ENCODE data around the gene SOX8. TPM values are rescaled to one million over a fixed set of nuclear protein-coding genes. Genes with fewer than 3 reads are reported as not detected.

The SOX8 gene
- total RNA-seq, 1 experiment from 2014 or later, result 1.2 TPM

DNA sequence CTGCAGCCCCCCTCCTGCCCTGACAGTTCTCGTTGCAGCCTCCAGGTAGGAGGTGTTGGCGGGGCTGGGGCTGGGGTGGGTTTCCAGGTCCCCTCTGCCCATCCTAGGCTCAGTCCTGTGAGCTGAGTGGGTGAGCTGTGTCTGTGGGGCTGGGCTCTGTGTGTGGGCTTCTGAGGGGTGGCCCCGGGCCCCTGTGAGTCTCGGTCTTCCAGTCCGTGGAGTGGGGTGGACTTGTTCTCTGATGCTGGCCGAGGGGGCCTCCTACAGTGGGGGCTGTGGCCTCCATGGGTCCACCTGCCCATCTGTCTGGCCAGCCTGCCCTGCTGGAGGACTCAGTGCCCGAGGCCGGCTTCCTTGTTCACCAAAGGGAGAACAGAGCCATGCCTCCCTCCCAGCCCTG, 32.7 kb downstream of the SOX8 start:
- peaks cover 2% of the 10 kb centered on the region for H3K27me3 ChIP-seq (replicated peaks; ENCODE audit: control insufficient read depth, insufficient read depth, low read length)
- no peak overlapping the region for H3K27ac Mint-ChIP-seq (ENCODE audit: unreplicated experiment)
- H3K9me3 Mint-ChIP-seq (ENCODE audit: unreplicated experiment), result no peaks in the 10 kb centered on the region
- H3K9me3 ChIP-seq, result no peaks in the 10 kb centered on the region
- intact Hi-C loops (cut with micrococcal nuclease; ENCODE audit: unreplicated experiment), result no loop called here
- H3K27me3 Mint-ChIP-seq (ENCODE audit: insufficient read depth, unreplicated experiment), result peaks cover 17% of the 10 kb centered on the region
- no peaks in the 10 kb centered on the region; the same call in 1 of the 2 replicates for H3K4me1 ChIP-seq
- no peaks in the 10 kb centered on the region for H3K4me1 Mint-ChIP-seq (ENCODE audit: low read depth, unreplicated experiment)
- H3K4me3 Mint-ChIP-seq (ENCODE audit: unreplicated experiment), result no peak overlapping the region
- no peak overlapping the region for H3K4me3 ChIP-seq (ENCODE audit: low read depth, low read length)
- ChIA-PET POLR2A (no interaction called here), CTCF (no interaction called here)
- no peak for DNase-seq
- no peaks in the 10 kb centered on the region for H3K36me3 Mint-ChIP-seq (ENCODE audit: insufficient read depth, unreplicated experiment)
- TF ChIP-seq, protein P1, sequence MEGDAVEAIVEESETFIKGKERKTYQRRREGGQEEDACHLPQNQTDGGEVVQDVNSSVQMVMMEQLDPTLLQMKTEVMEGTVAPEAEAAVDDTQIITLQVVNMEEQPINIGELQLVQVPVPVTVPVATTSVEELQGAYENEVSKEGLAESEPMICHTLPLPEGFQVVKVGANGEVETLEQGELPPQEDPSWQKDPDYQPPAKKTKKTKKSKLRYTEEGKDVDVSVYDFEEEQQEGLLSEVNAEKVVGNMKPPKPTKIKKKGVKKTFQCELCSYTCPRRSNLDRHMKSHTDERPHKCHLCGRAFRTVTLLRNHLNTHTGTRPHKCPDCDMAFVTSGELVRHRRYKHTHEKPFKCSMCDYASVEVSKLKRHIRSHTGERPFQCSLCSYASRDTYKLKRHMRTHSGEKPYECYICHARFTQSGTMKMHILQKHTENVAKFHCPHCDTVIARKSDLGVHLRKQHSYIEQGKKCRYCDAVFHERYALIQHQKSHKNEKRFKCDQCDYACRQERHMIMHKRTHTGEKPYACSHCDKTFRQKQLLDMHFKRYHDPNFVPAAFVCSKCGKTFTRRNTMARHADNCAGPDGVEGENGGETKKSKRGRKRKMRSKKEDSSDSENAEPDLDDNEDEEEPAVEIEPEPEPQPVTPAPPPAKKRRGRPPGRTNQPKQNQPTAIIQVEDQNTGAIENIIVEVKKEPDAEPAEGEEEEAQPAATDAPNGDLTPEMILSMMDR (IDR thresholded peaks at IDR 0.05; ENCODE audit: insufficient read depth in 1 of 2, low read depth in 1 of 2, low read length in 1 of 2, severe bottlenecking in 1 of 2, unreplicated experiment in 1 of 2), result no peak
- no TSS peak for BruUV-seq (replicated peaks)
- no peaks in the 10 kb centered on the region for H3K36me3 ChIP-seq (ENCODE audit: control insufficient read depth, insufficient read depth, low read length)

GRCh38 chr16:1014771-1015495, 33.4 kb downstream of the SOX8 start:
- Mint-ChIP-seq H3K4me1 (ENCODE audit: low read depth, unreplicated experiment) (no peaks in the 10 kb centered on the region), H3K27me3 (ENCODE audit: insufficient read depth, unreplicated experiment) (peaks cover 18% of the 10 kb centered on the region), H3K27ac (ENCODE audit: unreplicated experiment) (no peak overlapping the region), H3K36me3 (ENCODE audit: insufficient read depth, unreplicated experiment) (no peaks in the 10 kb centered on the region), H3K9me3 (ENCODE audit: unreplicated experiment) (no peaks in the 10 kb centered on the region), H3K4me3 (ENCODE audit: unreplicated experiment) (no peak overlapping the region)
- POLR2A ChIA-PET, result no interaction called here
- H3K27me3 ChIP-seq (replicated peaks; ENCODE audit: control insufficient read depth, insufficient read depth, low read length), result peaks cover 2% of the 10 kb centered on the region
- no peaks in the 10 kb centered on the region for H3K9me3 ChIP-seq
- no peak overlapping the region for H3K4me3 ChIP-seq (ENCODE audit: low read depth, low read length)
- TF ChIP-seq, protein P1 (IDR thresholded peaks at IDR 0.05; ENCODE audit: insufficient read depth in 1 of 2, low read depth in 1 of 2, low read length in 1 of 2, severe bottlenecking in 1 of 2, unreplicated experiment in 1 of 2), result no peak
- H3K36me3 ChIP-seq (ENCODE audit: control insufficient read depth, insufficient read depth, low read length), result no peaks in the 10 kb centered on the region
- no TSS peak for BruUV-seq (replicated peaks)
- DNase-seq, result no peak
- H3K4me1 ChIP-seq, result no peaks in the 10 kb centered on the region; the same call in 1 of the 2 replicates
- intact Hi-C loops (cut with micrococcal nuclease; ENCODE audit: unreplicated experiment), result no loop called here
- CTCF ChIA-PET, result no interaction called here

DNA sequence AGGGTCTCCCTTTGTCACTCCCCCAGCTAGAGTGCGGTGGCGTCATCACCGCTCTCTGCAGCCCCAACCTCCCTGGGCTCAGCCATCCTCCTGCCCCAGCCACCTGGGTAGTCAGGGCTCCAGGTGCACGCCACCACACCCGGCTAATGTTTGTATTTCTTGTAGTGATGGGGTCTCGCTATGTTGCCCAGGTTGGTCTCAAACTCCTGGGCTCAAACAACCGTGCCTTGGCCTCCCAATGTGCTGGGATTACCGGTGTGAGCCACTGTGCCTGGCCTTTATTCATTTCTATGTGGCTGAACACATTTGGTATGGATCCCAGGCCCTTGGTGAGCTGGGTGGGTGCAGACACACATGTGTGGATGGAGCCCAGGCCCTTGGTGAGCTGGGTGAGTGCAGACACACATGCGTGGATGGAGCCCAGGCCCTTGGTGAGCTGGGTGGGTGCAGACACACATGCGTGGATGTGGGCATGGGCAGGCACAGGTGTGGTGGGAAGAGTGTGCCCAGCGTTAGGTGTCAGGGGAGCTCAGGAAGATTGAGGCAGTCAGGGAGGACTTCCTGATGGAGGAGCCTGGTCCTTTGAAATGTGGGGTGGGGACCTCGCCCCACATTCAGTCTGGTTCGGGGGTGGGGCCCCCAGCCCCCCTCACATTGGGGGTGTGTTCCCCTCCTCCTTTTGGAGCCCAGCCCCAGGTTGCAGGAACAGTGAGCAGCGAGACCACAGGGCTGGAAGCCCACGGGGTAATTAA, 37.1 kb downstream of the SOX8 start:
- POLR2A ChIA-PET, result no interaction called here
- Mint-ChIP-seq H3K27me3 (ENCODE audit: insufficient read depth, unreplicated experiment) (peaks cover 11% of the 10 kb centered on the region), H3K9me3 (ENCODE audit: unreplicated experiment) (no peaks in the 10 kb centered on the region), H3K36me3 (ENCODE audit: insufficient read depth, unreplicated experiment) (no peaks in the 10 kb centered on the region), H3K27ac (ENCODE audit: unreplicated experiment) (no peak overlapping the region), H3K4me1 (ENCODE audit: low read depth, unreplicated experiment) (no peaks in the 10 kb centered on the region), H3K4me3 (ENCODE audit: unreplicated experiment) (peak overlapping the region; percentile 36)
- no peaks in the 10 kb centered on the region for H3K36me3 ChIP-seq (ENCODE audit: control insufficient read depth, insufficient read depth, low read length)
- TF ChIP-seq, protein P1 (IDR thresholded peaks at IDR 0.05; ENCODE audit: insufficient read depth in 1 of 2, low read depth in 1 of 2, low read length in 1 of 2, severe bottlenecking in 1 of 2, unreplicated experiment in 1 of 2), result no peak
- no peak for DNase-seq
- BruUV-seq (replicated peaks), result no TSS peak
- H3K4me3 ChIP-seq (ENCODE audit: low read depth, low read length), result no peak overlapping the region
- CTCF ChIA-PET, result no interaction called here
- H3K27me3 ChIP-seq (replicated peaks; ENCODE audit: control insufficient read depth, insufficient read depth, low read length), result no peaks in the 10 kb centered on the region; the same call in 1 of the 2 replicates
- intact Hi-C loops (cut with micrococcal nuclease; ENCODE audit: unreplicated experiment), result no loop called here
- no peaks in the 10 kb centered on the region; the same call in 1 of the 2 replicates for H3K4me1 ChIP-seq
- H3K9me3 ChIP-seq, result no peaks in the 10 kb centered on the region

Data from Caco-2 (cell line).